Measurements from ENCODE around the gene MACIR.

- TF ChIP-seq CTCF (IDR thresholded peaks at IDR 0.05) (no peak), POLR2A (IDR thresholded peaks at IDR 0.05) (no peak)
These were observed 14.9 kb upstream of the MACIR start for GRCh38 chr5:103243665-103244064.

All from adrenal gland (tissue), 5 donors.